Activated CD4-positive, alpha-beta T cell treated with anti-CD3 and anti-CD28 coated beads for 1 hour (primary cell): ENCODE data around the gene SEPTIN2.
"Not testable (repeated sequence)": the region's sequence is repeated elsewhere in the genome, so short reads cannot be mapped to it uniquely, and the experiment has no call there.

ENCODE experiments used
- DNase-seq: peaks from one replicate; pipeline ENCODE4 v3.0.0-alpha.2; 2020

Gene SEPTIN2

DNA sequence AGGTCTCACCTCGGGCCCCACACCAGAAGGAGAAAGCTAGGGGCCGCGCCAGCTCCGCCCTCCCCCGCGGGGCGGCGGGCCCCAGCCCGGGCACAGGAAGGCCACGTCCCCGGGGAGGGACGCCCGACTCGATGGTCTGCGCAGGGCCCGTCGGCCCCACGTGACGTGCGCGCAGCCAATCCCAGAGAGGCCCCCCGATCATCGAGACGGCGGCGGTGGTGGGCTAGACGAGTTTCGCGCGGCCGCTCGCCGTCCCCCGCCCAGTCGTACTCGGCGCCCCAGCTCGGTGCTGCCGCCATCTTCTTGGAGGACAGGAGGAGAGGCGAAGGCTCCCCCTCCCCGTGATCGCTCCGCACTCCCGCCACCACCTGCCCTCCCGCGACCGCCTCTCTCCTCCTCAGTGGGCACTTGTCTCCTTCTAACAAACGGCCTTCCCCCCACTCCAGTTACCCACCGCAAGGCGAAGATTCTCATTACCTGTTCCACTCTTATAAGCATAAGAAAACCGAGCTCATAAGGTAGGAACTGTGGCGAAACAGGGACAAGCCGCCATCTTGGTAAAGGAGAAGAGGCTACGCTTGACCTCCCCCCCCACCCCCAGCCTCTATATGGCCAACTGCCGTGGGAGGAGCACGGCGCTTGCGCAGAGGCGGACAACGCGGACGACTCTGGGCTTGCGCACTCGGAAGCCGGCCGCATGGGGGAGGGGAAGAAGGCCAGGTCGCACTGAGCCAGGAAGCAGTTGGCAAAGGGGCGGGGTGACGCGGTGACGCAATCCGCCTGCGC, 439 bp upstream of the SEPTIN2 start, which contains the start of gene HDLBP:
HDLBP (minus strand) TSS at position 580 of the 786 bp plus-strand sequence. CDS start 48,803 bp downstream, outside the sequence.
- peak; percentile 100 for DNase-seq

DNA sequence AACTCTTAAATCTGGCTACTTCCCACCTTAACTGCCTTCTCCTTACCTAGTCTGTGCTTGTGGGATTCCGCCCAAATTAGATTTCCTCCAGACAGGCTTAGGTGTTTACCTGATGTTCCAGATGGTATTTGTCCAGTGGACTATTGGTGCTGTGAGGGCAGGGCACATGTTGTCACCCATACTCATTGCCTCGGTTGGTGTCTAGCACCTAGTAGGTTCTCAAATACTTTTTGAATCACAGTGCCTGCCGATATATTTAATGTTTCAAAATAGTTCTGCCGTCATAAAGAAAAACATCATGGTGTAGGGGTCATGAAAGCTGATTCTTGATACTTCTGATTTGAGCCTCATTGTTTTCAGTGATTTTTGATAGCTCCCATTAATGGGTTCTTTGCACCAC, 1.1 kb downstream of the SEPTIN2 start:
- no peak for DNase-seq

DNA sequence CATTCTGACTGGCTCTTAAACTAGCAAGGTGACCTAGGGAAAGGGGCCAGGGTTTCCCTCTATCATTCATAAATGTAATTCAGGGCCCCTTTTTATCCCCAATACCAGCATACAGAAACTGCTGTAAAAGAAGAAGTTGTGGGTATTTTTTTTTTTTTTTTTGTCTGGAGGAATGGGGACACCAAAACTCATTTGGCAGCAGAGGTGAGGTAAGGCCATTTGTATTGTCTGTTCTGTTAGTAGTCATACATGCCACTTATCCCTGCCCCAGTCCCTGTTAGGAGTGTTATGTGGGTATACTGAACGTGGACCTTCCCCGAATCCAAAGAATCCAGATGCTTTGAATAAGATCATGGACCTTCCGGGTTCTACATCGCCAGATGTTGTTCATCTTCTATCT, 1.7 kb downstream of the SEPTIN2 start:
- no peak for DNase-seq

DNA sequence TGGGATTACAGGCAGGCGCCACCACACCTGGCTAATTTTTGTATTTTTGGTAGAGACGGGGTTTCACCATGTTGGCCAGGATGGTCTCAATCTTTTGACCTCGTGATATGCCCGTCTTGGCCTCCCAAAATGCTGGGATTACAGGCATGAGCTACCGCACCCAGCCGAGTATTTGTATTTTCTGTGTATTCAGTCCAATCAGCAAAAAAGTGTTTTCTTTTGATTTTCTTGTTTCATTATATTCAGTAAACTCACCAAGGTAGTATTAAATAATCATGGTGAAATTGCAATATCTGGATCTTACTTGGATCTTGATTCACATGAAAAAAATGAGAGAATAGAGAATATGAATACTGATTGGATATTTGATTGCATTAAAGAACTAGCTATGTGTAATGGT, 3.1 kb downstream of the SEPTIN2 start:
- DNase-seq = not testable (repeated sequence)

DNA sequence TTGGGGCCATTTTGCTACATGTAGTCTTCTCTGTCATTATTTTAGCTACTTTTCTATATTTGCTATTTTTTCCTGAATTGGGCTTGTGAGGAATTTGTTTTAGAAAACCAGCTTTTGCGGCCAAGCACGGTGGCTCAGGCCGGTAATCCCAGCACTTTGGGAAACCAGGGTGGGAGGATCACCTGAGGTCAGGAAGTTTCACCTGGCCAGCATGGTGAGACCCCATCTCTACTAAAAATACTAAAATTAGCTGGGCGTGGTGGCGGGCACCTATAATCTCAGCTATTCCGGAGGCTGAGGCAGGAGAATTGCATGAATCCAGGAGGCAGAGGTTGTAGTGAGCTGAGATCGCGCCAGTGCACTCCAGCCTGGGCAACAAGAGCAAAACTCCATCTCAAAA, 4.7 kb downstream of the SEPTIN2 start:
- no peak for DNase-seq

DNA sequence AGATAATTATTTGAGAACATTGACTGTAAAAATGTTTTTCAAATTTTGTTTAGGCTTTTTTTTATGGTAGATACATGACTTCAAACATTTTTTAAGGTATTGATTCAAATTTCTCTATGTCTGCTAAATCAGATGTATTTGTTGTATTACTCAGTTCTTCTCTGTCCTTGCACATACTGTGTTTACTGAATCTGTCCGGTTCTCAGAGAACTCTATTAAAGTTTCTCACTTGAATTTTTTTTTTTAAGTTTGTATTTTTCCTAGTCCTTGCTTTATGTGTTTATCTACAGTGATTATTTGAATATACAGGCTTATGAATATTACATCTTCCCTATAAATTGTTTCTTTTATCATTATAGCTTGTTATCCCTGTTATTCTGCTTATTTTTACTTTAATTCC, 5.3 kb downstream of the SEPTIN2 start:
- no peak for DNase-seq

DNA sequence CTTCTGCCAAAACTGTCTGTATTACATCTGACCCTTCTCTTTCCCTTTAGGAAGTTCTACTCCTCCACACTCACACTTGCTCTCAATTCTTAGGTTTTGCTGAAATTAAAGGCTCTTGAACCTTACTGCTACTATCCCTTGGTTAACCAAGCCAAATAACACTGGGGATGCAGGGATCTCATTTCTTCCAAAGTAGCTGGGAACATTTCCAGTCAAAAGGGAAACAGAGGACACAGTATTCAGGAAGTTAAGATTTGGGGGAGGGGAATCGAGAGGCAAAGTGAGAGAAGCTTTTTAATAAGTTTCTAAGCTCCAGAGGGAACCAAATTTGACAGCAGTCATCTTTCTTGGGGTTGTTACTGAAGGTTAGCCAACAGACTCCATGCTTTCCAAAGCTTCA, 6.2 kb downstream of the SEPTIN2 start:
- no peak for DNase-seq

DNA sequence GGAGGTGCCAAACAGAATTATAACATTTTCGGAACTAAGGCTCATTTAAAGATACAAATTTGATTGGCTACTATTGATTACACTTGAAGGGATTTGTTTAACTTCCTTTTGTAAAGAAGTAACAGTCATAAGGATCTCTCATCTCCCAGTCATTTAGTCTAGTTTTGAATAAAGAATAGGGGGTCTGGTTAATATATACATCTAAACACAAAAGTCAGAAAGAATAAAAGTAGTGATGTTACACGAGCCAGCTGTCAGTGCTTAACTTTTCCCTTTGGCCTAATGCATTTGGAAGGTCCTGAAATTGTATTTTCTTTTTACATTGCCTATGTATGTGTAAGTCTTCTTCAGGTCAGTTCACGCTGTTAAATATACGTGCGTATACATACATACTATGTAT, 8.1 kb downstream of the SEPTIN2 start:
- no peak for DNase-seq

DNA sequence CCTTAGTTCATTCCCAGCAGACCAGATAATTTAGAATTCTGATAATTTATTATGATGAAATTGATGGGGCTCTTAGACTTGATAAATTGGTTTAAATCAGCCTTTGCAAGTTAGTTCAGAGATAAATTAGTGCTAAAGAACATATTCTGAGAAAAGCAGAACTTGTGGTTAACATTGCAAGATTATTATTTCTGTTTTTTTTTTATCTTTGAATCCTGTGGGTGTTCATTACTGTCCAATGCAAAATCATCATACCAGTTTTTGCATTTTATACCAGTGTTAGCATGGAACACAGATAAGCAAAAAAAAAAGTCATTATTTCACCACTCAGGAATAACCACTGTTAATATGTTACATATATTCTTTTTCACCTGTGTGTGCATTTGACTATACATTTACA, 9.1 kb downstream of the SEPTIN2 start:
- DNase-seq = no peak

DNA sequence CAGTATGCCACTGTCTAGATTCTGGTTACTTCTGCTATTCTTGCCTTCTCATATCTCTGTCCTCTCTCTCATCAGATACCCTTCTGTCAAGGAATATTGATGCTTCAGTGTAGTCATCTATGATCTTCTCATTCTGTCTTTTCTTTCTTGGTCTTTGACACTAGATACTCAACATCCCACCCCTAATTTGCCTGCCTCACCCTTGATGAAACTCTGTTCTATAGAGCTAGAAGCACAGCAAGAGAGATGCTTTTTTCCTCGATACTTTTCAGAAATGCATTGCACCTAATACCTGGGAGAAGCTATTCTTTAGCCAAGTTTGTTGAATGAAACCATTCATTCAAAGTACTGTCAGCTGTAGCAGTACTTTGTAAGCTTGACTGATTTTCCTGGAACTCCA, 9.5 kb downstream of the SEPTIN2 start:
- no peak for DNase-seq

DNA sequence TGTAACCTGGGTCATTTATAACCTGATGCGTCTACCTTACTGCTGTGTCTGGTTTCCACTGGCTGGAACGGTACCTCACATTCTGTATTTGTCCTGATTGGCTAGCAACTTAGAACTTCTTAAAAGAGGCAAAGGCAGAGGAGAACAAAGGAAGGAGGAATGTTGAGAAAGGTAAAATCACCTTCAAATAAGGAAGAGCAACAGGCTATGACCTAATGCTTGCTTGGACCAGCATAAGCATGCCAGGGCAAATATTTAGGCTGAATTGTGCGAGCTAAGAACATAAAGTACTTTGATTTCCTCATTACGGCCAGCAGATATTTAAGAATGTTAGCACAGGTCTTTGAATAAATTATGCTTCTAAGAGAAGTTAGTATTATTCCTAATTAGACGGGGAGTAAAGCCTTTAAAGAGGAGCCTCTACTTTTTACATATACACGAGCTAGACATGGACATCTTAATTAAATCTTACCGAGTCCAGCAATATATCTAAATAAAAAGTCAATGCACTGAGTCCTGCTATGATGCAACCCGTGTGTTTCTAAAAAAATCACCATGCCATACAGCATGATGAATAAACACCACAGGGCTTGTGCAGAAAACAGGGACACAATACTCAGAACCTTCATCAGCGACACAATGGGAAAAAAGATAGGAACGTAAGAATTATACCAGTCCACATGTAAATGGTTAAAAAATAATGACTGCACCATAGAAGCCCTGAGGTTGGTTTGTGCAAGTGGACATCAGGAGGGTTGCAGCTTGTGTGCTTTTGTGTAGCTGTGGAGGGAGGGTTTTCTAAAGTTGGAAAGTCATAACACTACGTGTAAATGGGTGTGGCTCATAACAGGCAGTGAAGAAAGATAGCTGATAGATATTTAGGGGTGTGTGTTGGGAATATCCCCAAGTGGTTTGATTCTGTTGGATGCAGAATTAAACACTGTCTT, 14.2 kb downstream of the SEPTIN2 start:
- no peak for DNase-seq

DNA sequence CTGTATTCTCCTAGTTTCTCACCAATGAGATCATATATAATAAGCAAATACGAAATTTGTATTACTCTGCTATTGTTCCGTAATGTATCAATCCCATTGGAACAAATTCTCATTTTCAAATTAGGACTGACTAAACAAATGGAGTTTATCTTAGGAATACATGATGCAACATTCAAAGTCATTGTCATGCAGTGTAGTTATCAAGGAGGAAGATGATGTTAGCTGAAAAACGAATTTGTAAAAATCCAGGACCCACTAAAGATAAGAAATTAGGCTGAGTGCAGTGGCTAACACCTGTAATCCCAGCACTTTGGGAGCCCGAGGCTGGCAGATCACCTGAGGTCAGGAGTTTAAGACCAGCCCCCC, 14.9 kb downstream of the SEPTIN2 start:
- DNase-seq = no peak

DNA sequence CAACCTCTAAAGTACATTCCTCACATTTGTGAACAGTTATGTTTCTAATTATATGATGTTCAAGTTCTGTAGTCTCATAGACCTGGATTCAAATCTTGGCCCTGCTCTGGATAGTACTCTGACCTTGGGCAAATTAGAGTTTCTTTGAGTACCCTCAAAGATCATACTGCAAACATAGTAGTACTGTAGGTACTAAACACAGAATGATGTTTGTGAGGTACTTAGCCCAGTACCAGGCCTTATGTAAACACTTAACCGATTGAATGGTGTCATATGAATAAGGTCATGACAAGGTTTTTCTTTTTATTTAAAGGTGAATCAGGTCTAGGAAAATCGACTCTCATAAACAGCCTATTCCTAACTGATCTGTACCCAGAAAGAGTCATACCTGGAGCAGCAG, 19.1 kb downstream of the SEPTIN2 start:
- DNase-seq = no peak

DNA sequence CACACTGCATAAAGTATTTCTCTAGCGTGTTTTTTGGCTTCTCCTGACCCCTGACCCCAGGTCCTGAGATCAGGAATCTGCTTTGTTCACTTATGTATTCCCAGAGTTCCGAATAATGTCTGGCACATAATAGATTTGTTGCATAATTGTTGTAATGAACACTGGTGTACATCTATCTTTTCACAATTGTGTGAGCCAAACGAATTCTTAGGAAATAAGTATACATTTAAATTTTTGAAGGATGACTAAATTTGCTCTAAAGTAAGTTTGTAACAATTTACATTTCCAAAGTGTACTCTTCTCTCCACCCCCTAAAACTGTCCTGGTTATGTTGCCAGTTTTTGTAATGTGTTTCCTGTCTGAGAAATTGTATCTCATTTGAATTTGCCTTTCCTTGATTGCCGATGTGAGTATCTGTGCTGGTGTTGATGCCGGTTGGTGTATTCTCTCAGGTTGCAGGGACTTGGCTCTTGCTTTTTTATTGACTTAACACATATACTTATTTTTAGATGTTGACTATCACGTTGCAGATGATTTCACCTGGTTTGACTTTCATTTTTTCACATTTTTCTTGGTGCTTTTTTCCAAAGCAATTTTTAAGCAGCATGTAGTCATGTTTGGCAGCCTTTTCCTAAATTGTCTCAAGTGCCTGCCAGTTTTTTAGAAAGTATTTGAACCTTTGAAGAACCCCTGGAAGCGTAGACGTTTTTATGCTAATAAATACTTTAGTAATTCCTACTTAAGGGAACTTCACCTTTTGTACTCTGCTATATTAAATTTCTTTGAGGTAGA, 24.3 kb downstream of the SEPTIN2 start:
- no peak for DNase-seq

DNA sequence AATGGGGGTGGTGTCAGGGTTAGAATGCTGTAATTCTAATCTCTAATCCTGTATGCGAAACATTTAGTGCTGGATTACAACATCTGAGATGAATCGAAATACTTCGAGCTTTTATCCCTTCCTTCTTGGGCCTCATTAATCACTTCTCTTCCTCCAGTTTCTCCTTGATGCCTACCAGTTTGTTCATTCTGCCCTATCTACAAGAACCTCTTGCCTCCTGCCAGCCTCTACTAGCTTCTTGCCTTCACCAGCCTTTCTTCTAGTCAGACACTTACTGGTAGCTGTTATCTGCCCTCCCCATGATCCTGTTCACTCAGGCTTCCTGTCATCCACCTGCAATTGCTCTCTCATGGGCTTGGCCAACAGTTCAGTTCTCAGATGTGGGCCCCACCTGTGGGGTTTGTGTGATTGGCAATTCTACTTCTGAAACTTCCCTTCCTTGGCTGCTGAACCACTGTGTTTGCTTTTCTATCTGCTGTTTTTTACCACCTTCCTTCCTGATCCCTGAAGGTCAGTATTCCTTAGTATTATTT, 25.0 kb downstream of the SEPTIN2 start:
- no peak for DNase-seq

DNA sequence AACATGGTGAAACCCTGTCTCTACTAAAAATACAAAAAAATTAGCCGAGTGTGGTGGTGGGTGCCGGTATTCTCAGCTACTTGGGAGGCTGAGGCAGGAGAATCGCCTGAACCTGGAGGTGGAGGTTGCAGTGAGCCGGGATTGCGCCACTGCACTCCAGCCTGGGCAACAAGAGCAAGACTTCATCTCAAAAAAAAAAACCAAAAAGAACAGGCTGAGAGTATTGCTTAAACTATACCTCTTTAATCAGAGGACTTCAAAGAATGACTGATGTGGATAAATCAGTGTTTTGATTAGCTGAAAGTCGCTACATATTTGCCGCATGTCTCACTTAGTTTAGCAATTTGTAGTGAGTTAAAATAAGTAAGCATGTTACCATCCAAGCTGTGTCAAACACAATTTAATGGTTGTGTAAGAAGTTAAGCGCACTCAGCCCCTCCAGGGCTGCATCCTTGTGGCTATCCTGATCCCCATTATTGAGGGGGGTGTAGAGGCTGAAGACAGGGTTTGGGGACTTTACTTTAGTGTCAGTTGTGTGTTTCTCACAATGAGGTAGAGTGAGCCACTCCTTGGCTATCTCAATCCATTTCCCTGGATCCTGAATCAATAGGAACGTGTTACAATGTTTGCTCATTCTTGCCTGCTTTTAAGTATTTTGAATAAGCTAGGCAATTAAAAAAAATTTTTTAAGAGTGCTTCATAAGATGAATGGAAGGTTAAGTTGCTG, 29.4 kb downstream of the SEPTIN2 start:
- DNase-seq = no peak

DNA sequence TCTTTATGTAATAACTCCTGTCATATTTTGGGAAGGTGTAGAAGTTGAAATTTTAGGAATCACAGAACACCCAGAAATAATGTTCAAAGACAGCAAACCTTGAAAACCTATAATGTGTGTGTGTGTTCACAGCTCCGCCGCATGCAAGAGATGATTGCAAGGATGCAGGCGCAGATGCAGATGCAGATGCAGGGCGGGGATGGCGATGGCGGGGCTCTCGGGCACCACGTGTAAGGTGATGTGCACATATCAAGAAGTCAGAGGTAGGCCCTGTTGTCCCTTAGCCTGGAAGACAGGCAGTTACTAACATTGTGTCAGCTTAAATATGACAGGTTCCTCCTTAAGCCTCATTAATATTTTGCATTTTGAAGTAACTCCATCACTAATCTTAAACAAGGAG, 34.2 kb downstream of the SEPTIN2 start:
- DNase-seq = no peak

DNA sequence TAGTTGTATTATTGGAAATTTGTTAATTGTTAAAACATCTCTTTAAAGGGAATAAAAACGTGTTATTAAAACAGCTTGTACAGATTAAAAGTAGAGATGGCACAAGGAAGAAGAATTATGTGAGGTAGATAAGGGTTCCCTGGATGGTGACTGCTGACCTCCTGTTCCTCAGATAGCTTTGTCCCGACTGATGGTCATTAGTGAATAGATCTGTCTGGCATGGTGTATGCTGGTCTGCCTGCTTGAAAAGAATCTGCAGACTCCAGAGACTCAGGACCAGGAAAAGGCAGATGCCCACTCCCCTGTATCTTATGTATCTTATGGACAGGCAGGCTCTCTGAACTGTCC, 34.8 kb downstream of the SEPTIN2 start:
- DNase-seq = no peak

DNA sequence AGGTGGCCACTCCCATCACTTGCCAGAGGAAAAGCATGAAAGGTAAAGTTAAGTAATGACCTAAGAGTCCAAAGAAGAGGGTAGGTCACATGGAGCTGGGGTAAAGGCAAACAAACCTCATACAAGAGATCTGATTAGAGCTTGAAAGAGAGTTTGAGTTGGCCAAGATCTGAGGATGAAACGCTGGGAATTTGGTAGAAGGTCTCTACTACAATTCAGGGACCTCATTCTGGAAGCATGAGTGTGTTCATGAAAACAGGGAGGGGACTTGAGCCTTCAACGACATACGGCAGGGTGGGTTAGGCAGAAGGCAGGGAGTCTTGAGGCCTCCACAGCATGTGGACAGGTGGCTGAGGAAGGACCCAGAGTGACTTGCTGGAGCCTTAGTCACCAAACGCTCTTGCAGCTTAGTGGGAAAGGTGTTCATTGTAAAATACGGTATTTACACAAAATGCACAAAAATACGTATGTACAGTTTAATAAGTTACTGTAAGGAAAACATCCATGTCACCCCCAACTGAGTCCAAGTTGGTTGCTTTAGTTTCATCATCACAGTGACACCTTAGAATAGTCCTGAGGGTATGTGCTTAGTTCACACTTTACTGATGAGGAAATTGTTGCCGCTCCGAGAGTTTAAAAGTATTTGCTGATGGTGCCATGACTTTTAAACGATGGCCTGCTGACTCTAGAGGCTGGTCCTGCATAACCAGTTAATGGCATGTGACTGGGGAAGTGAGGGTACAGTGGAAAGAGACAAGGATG, 35.3 kb downstream of the SEPTIN2 start:
- no peak for DNase-seq

DNA sequence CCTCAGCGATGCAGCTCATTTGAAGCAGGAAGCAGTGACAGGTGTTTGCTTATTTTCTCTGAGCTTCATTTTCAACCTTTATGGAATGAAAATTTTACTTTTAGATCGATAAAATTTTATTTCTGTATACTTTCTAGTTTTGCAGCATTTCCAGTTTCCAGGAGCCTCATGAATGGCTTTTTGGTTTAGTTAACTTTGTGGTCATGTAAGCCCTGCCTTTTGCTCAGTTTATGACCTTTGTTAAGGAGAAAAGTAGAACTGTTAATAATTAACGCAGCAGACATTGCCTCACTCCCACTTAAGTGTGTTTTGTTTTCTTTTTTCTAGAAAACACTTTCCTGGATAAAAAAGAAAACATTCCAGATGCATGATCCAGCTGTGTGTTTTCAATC, 35.9 kb downstream of the SEPTIN2 start:
- DNase-seq = no peak

DNA sequence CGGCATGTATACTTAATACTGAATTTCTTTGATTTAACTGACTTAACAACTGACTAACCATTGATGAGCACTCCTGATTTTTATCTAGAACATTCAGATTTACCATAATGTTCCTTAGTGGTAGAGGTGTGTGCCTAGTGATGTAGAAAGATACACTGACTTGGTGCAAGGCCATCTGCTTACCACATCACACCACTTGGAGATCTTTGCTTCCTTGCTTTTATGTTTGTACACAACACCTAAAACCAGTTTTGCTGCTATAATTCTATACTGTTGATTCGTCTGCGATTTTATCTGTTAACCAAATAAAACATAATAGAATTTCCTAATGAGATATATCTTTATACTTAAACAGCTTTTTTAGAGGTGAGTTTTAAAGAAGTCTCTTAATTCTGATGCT, 36.5 kb downstream of the SEPTIN2 start:
- no peak for DNase-seq
